Spleen (tissue), 11 donors: ENCODE measurements around the gene LRPPRC. TPM values are rescaled to one million over a fixed set of nuclear protein-coding genes. Genes with fewer than 3 reads are reported as not detected.

ENCODE experiments used
- DNase-seq: peaks from one replicate; pipeline ENCODE4 v3.0.0-alpha.2; 2020
- H3K27ac ChIP-seq, 8 donors: fragments of 200-600 bp; sonication (generic) in 7 of 8; 1 replicate in 4 of 8; 2 replicates in 4 of 8; pipeline versions ENCODE4 v1.5.0 to v1.8.0; 2016 to 2021; ENCODE audit warnings: inconsistent platforms in 4 of 8, mild to moderate bottlenecking in 4 of 8, moderate library complexity in 1 of 8
- H3K27me3 ChIP-seq, 7 donors: fragments of 200-600 bp; sonication (generic) in 6 of 7; replicated peaks in 1 of 7; 1 replicate in 4 of 7; 2 replicates in 3 of 7; pipeline versions ENCODE4 v1.5.0 to v1.8.0; 2016 to 2021; ENCODE audit warnings: inconsistent platforms in 3 of 7, mild to moderate bottlenecking in 1 of 7
- H3K36me3 ChIP-seq, 6 donors: fragments of 200-600 bp; sonication (generic) in 5 of 6; 1 replicate in 4 of 6; 2 replicates in 2 of 6; pipeline versions ENCODE4 v1.5.0 to v1.8.0; 2016 to 2021; ENCODE audit warnings: inconsistent platforms in 2 of 6
- H3K4me1 ChIP-seq, 6 donors: fragments of 200-600 bp; sonication (generic) in 5 of 6; 1 replicate in 3 of 6; 2 replicates in 3 of 6; pipeline versions ENCODE4 v1.5.0 to v1.8.0; 2016 to 2021; ENCODE audit warnings: inconsistent platforms in 3 of 6
- H3K4me3 ChIP-seq, 8 donors: fragments of 200-600 bp; sonication (generic) in 7 of 8; 1 replicate in 4 of 8; 2 replicates in 4 of 8; pipeline versions ENCODE4 v1.5.0 to v1.8.0; 2016 to 2021; ENCODE audit warnings: inconsistent platforms in 4 of 8, mild to moderate bottlenecking in 4 of 8, moderate library complexity in 2 of 8
- H3K9me3 ChIP-seq, 8 donors: fragments of 200-600 bp; sonication (generic) in 7 of 8; 1 replicate in 4 of 8; 2 replicates in 4 of 8; pipeline versions ENCODE4 v1.5.0 to v1.8.0; 2016 to 2021; ENCODE audit warnings: inconsistent platforms in 4 of 8
- CTCF ChIP-seq, 11 experiments: fragments of 200-600 bp in 7 of 11; fragments of 450-650 bp in 4 of 11; sonication (generic) in 4 of 11; IDR thresholded peaks in 8 of 11; conservative IDR thresholded peaks in 3 of 11; 1 replicate in 7 of 11; 2 replicates in 4 of 11; pipeline versions ENCODE4 v1.4.0 to v1.8.0; 2016 to 2021; ENCODE audit warnings: antibody characterized with exemption in 11 of 11, inconsistent platforms in 4 of 11, mild to moderate bottlenecking in 1 of 11
- POLR2A ChIP-seq, 3 donors: fragments of 450-650 bp; IDR thresholded peaks; one replicate each; pipeline ENCODE4 v1.5.1; 2017; ENCODE audit warnings: antibody characterized with exemption in 3 of 3, mild to moderate bottlenecking in 1 of 3
- POLR2AphosphoS5 ChIP-seq, 3 donors: sonication (generic); formaldehyde crosslinking; IDR thresholded peaks; one replicate each; pipeline ENCODE4 v1.5.1; 2017; ENCODE audit warnings: antibody characterized with exemption in 3 of 3
- WGBS, 5 donors: extraction: QIAGEN DNeasy Blood & Tissue Kit in 3 of 5; methylation state at CpG; one replicate each; pipeline versions ENCODE4 v1.1.5 to v1.1.7; 2013 to 2018; 5-methylcytosine and 5-hydroxymethylcytosine counted together
- intact Hi-C: fragments of 100-400 bp; cut with DNase I; formaldehyde crosslinking; loops from one replicate; pipeline ENCODE4 v1.15.0; 2023; ENCODE audit warnings: low total_unique reads
- polyA plus RNA-seq, 3 donors: library from polyadenylated mRNA; stranded (reverse); fragments of 200-250 nt; gene quantifications; one replicate each; pipeline ENCODE4 v1.2.1, GENCODE V29; 2013
- total RNA-seq, 7 donors: library from RNA; depleted of rRNA in 3 of 7; stranded (reverse); fragments of >200 nt in 3 of 7; fragmentation: NEBNext Ultra II Directional in 4 of 7; extraction: Animal tissue kit (Norgen Biotek cat#: 25700) in 4 of 7; gene quantifications; one replicate each; pipeline versions ENCODE4 v1.1.0 to v1.2.1, GENCODE V29; 2016 to 2021
- donor health status: healthy with polysubstance abuse.
- donor health status: DM: no; HTN: no; CAD: no; lungs with moderate emphysema.
- donor health status: DM: no; HTN: no; CAD: no.
- donor health status: Bipolar disorder and iron deficiency.
- donor health status: healthy.
- donor health status: DM: no; HTN: no; CAD: no.
- donor health status: DM: yes; HTN: yes; CAD: no.

Gene LRPPRC
- total and polyA plus RNA-seq, 10 donors: 25.0 to 72.5 (median 57.1) TPM

DNA sequence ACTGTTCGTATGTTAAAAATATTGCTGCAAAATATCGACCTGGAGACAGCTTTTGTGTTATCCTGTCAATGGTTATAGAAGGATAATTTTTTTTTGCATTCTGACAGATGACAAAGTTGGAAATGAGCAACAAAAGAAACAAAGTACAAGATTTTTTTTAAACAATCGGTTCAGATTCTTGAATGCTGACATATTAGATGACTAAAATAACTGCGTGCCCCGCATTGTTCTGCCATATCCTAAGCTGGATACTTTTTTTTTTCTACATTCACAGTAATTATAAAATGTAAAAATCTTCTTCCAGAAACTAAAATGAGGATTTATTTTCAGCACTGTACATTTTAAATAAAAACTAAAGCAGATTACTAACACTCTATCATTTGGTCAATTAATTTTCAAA is 89.9 kb downstream of the LRPPRC start:
- Histone ChIP-seq H3K36me3 (peaks cover 3 to 83% (median 35%) of the 10 kb centered on the region in 6 donors), H3K27me3 (no peaks in the 10 kb centered on the region)
- 88 to 96% (median 90%) methylated on average over 5 of the region's 5 CpGs for WGBS, 5 donors

DNA sequence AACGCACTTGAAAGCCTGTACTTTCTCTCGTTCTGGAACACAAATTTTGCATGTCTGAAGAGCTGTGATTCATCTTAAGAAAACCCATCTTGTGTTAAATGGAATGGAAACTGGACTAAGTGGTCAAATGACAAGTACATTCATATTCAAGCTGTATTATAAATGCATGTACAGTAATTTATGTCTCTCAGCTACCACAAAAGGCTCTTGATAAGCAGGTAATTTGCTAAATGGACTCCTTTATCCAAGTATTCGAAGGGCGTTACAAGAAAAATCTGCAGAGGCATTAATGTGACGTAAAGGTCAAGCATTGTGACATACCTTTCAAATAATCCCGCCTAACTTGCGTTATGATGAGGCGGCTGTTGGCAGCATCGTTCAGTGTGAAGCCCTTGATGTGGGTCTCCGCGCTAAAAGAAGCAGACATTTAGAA is 90.4 kb downstream of the LRPPRC start:
- WGBS, 5 donors: 84 to 89% (median 85%) methylated on average over 11 of the region's 11 CpGs
- H3K27me3 ChIP-seq: no peaks in the 10 kb centered on the region
- no peak for DNase-seq
- no peak overlapping the region for H3K27ac ChIP-seq
- H3K36me3 ChIP-seq: peaks cover 3 to 83% (median 36%) of the 10 kb centered on the region in 6 donors
- no peaks in the 10 kb centered on the region for H3K4me1 ChIP-seq
- intact Hi-C loops: no loop called here
- no peak overlapping the region for H3K4me3 ChIP-seq
- TF ChIP-seq POLR2A (IDR thresholded peaks at IDR 0.05): no peak
- no peak for TF ChIP-seq CTCF (IDR thresholded peaks at IDR 0.05 in 8 of 11, conservative IDR thresholded peaks at IDR 0.05 in 3 of 11)
- TF ChIP-seq POLR2AphosphoS5 (IDR thresholded peaks at IDR 0.05): no peak
- H3K9me3 ChIP-seq: no peaks in the 10 kb centered on the region

More for the DNA sequence above, 89.9 kb downstream of the LRPPRC start:
- DNase-seq: no peak
- Histone ChIP-seq H3K4me1 (no peaks in the 10 kb centered on the region), H3K9me3 (no peaks in the 10 kb centered on the region), H3K4me3 (no peak overlapping the region), H3K27ac (no peak overlapping the region)
- intact Hi-C loops: no loop called here
- TF ChIP-seq POLR2AphosphoS5 (IDR thresholded peaks at IDR 0.05) (no peak), CTCF (IDR thresholded peaks at IDR 0.05 in 8 of 11, conservative IDR thresholded peaks at IDR 0.05 in 3 of 11) (no peak), POLR2A (IDR thresholded peaks at IDR 0.05) (no peak)

GRCh38 chr2:43899589-43899988 is 96.2 kb downstream of the LRPPRC start:
- intact Hi-C loops: no loop called here
- peaks cover 0 to 100% (median 59%) of the 10 kb centered on the region in 6 donors for H3K36me3 ChIP-seq
- no peak for DNase-seq
- TF ChIP-seq CTCF (IDR thresholded peaks at IDR 0.05 in 8 of 11, conservative IDR thresholded peaks at IDR 0.05 in 3 of 11) (no peak), POLR2AphosphoS5 (IDR thresholded peaks at IDR 0.05) (no peak), POLR2A (IDR thresholded peaks at IDR 0.05) (no peak)
- H3K4me1 ChIP-seq: no peaks in the 10 kb centered on the region
- no peaks in the 10 kb centered on the region for H3K27me3 ChIP-seq
- no peak overlapping the region for H3K4me3 ChIP-seq
- no peaks in the 10 kb centered on the region for H3K9me3 ChIP-seq
- 88 to 95% (median 94%) methylated on average over 2 of the region's 2 CpGs for WGBS, 5 donors
- H3K27ac ChIP-seq: no peak overlapping the region

GRCh38 chr2:43898838-43899346 is 96.9 kb downstream of the LRPPRC start:
- WGBS, 5 donors: 94 to 97% (median 96%) methylated on average over 11 of the region's 11 CpGs
- Histone ChIP-seq H3K4me1 (no peaks in the 10 kb centered on the region), H3K27ac (no peak overlapping the region), H3K27me3 (no peaks in the 10 kb centered on the region), H3K9me3 (no peaks in the 10 kb centered on the region), H3K4me3 (no peak overlapping the region), H3K36me3 (peaks cover 0 to 100% (median 60%) of the 10 kb centered on the region in 6 donors)
- intact Hi-C loops: no loop called here
- DNase-seq: no peak
- TF ChIP-seq POLR2AphosphoS5 (IDR thresholded peaks at IDR 0.05) (no peak), CTCF (IDR thresholded peaks at IDR 0.05 in 8 of 11, conservative IDR thresholded peaks at IDR 0.05 in 3 of 11) (no peak), POLR2A (IDR thresholded peaks at IDR 0.05) (no peak)
